GM12873 (cell line): ENCODE measurements around the gene WDR82.

Experiments used
- CTCF ChIP-seq: IDR thresholded peaks from 2 replicates; pipeline ENCODE4 v1.5.1; 2012; ENCODE audit warnings: low read depth, mild to moderate bottlenecking, moderate library complexity, low read length, control low read depth; ENCODE audit not compliant: insufficient read depth; ENCODE audit errors: missing control alignments

Gene WDR82

GRCh38 chr3:52240886-52241370, 37.5 kb downstream of the WDR82 start:
- no peak for TF ChIP-seq CTCF

GRCh38 chr3:52240059-52240885, 38.2 kb downstream of the WDR82 start:
- peak; percentile 28 for TF ChIP-seq CTCF

GRCh38 chr3:52238761-52239701, 39.4 kb downstream of the WDR82 start, which contains the start of gene TWF2:
TWF2 (minus strand) TSS chr3:52239158; CDS start chr3:52239016, 142 bp downstream.
- peak; percentile 53 for TF ChIP-seq CTCF

GRCh38 chr3:52238193-52238760, 40.2 kb downstream of the WDR82 start:
- no peak for TF ChIP-seq CTCF

GRCh38 chr3:52237657-52238172, 40.7 kb downstream of the WDR82 start:
- TF ChIP-seq CTCF, result no peak

- no peak for TF ChIP-seq CTCF
Measured at GRCh38 chr3:52237006-52237656, 41.3 kb downstream of the WDR82 start.
